T1000 (cell line): Measurements from ENCODE around the gene C11orf98.
A peak's percentile ranks its signal among the peaks of the same experiment; 100 is the strongest.
"Not testable (repeated sequence)": the region's sequence is repeated elsewhere in the genome, so short reads cannot be mapped to it uniquely, and the experiment has no call there.

Experiments used
- DNase-seq: peaks from one replicate; lab custom pipeline; 2025; ENCODE audit warnings: mixed read lengths; lab: John Stamatoyannopoulos, UW

The C11orf98 gene

GRCh38 chr11:62682518-62682917, 17.5 kb upstream of the C11orf98 start:
- DNase-seq, result no peak

- peak; percentile 55 for DNase-seq
Observed at GRCh38 chr11:62680825-62681240, 15.8 kb upstream of the C11orf98 start.

GRCh38 chr11:62678770-62679696, 14.0 kb upstream of the C11orf98 start, which contains the start of gene UBXN1:
TSS of gene UBXN1 (minus strand) at chr11:62679073. CDS start at chr11:62678923, 150 bp downstream.
- DNase-seq, result peak; percentile 78

- DNase-seq, result no peak
Observed at GRCh38 chr11:62678433-62678769, 13.4 kb upstream of the C11orf98 start.

GRCh38 chr11:62677714-62678113, 12.7 kb upstream of the C11orf98 start:
- no peak for DNase-seq

- no peak for DNase-seq
Observed at GRCh38 chr11:62677156-62677555, 12.1 kb upstream of the C11orf98 start.

- DNase-seq, result no peak
Observed at GRCh38 chr11:62676698-62677097, 11.7 kb upstream of the C11orf98 start.

- not testable (repeated sequence) for DNase-seq
Observed at GRCh38 chr11:62675415-62675814, 10.4 kb upstream of the C11orf98 start.

- no peak for DNase-seq
Observed at GRCh38 chr11:62673196-62673525, 8.2 kb upstream of the C11orf98 start.

- DNase-seq, result peak; percentile 64
Observed at GRCh38 chr11:62671608-62672389, 6.8 kb upstream of the C11orf98 start, which contains the start of the genes LBHD1 and UQCC3. TSS of gene LBHD1 (minus strand) at chr11:62672267. CDS start at chr11:62670031, 2,236 bp downstream. TSS of gene UQCC3 (plus strand) at chr11:62671673. CDS start at chr11:62671746, 73 bp downstream.

GRCh38 chr11:62671236-62671607, 6.2 kb upstream of the C11orf98 start:
- DNase-seq, result no peak

- DNase-seq, result no peak
Observed at GRCh38 chr11:62669420-62670161, 4.6 kb upstream of the C11orf98 start.

GRCh38 chr11:62667460-62667859, 2.5 kb upstream of the C11orf98 start:
- DNase-seq, result no peak

GRCh38 chr11:62666259-62666926, 1.4 kb upstream of the C11orf98 start:
- DNase-seq, result no peak

- peak; percentile 10 for DNase-seq
Observed at GRCh38 chr11:62665599-62666258, 719 bp upstream of the C11orf98 start.

GRCh38 chr11:62664405-62665074, 470 bp downstream of the C11orf98 start:
- DNase-seq, result peak; percentile 15

- DNase-seq, result no peak
Observed at GRCh38 chr11:62656796-62657429, 8.1 kb downstream of the C11orf98 start.

GRCh38 chr11:62654297-62654696, 10.7 kb downstream of the C11orf98 start:
- no peak for DNase-seq

GRCh38 chr11:62652161-62653006, 12.6 kb downstream of the C11orf98 start:
- no peak for DNase-seq
